ENCODE measurements around the gene ACIN1. TPM values are rescaled to one million over a fixed set of nuclear protein-coding genes. Genes with fewer than 3 reads are reported as not detected.

ACIN1 gene, protein sequence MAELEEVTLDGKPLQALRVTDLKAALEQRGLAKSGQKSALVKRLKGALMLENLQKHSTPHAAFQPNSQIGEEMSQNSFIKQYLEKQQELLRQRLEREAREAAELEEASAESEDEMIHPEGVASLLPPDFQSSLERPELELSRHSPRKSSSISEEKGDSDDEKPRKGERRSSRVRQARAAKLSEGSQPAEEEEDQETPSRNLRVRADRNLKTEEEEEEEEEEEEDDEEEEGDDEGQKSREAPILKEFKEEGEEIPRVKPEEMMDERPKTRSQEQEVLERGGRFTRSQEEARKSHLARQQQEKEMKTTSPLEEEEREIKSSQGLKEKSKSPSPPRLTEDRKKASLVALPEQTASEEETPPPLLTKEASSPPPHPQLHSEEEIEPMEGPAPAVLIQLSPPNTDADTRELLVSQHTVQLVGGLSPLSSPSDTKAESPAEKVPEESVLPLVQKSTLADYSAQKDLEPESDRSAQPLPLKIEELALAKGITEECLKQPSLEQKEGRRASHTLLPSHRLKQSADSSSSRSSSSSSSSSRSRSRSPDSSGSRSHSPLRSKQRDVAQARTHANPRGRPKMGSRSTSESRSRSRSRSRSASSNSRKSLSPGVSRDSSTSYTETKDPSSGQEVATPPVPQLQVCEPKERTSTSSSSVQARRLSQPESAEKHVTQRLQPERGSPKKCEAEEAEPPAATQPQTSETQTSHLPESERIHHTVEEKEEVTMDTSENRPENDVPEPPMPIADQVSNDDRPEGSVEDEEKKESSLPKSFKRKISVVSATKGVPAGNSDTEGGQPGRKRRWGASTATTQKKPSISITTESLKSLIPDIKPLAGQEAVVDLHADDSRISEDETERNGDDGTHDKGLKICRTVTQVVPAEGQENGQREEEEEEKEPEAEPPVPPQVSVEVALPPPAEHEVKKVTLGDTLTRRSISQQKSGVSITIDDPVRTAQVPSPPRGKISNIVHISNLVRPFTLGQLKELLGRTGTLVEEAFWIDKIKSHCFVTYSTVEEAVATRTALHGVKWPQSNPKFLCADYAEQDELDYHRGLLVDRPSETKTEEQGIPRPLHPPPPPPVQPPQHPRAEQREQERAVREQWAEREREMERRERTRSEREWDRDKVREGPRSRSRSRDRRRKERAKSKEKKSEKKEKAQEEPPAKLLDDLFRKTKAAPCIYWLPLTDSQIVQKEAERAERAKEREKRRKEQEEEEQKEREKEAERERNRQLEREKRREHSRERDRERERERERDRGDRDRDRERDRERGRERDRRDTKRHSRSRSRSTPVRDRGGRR
- polyA plus RNA-seq: 3.0 and 5.2 TPM in 2 replicates

DNA sequence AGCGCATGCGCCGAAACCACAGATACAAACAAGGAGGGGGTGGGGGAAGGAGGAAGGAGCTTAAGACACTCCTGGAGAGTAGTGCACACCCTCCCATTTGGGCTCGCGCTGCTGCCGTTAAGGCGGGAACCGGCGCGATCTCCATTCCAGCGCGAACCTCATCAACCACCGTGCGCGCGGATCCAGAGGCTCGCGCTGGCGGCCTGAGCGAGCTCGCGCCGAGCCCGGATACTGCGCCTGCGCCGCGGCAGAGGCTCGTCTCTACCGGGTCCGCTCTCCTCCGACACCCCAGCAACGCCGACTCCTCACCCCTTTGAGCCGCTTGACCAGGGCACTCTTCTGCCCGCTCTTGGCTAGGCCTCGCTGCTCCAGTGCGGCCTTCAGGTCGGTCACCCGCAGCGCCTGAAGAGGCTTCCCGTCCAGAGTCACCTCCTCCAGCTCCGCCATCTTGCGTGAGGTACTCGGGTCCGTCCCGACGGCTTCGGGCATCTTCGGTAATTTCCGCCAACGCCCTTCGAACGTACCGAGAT is at the start of gene ACIN1:
Gene ACIN1 (minus strand): TSS at position 471 of the 530 bp plus-strand sequence. CDS start 24 bp downstream, at position 447.

DNA sequence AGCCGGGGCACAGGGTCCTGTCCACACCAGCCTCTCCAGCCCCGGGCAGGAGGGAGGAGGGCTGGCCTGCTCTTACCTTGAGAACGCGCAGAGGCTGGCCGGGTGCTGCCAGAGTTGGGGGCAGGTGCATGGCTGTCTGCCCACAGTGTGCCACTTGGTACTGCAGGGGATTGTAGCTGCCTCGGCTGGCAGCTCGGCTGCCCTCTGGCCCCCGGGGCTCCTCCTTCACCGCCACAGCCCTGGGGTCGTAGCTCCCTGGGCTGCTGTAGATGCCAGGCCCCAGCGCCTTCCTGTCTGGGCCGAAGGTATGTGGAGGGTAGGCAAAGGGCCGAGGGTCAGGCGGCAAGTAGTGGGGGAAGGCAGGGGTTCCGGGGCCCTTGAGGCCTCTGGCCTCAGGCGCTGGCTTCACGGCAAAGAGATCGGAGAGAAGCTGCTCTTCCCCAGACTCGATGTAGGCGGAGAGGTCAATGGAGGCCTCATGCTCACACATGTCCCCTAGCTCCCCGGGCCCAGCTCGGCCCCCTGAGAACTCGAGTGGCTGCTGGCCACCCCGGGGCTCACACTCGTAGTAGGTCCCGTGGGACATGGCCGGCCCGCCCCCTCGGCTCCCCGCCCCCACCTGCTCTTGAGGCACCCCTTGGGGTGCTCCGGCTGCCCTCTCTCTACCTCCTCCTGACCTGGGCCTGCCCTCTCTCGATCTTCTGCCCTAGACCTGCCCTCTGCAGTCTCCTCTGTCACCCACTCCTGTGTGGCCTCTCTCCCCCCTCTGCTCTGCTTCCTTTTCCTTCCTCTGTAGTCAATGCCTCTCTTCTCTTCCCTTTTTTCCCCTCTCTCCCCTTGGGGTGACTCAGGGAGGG is 23.8 kb upstream of the ACIN1 start, which contains the start of gene CEBPE:
Gene CEBPE (minus strand): TSS at position 750 of the 857 bp plus-strand sequence. CDS start 164 bp downstream, at position 586.

DNA sequence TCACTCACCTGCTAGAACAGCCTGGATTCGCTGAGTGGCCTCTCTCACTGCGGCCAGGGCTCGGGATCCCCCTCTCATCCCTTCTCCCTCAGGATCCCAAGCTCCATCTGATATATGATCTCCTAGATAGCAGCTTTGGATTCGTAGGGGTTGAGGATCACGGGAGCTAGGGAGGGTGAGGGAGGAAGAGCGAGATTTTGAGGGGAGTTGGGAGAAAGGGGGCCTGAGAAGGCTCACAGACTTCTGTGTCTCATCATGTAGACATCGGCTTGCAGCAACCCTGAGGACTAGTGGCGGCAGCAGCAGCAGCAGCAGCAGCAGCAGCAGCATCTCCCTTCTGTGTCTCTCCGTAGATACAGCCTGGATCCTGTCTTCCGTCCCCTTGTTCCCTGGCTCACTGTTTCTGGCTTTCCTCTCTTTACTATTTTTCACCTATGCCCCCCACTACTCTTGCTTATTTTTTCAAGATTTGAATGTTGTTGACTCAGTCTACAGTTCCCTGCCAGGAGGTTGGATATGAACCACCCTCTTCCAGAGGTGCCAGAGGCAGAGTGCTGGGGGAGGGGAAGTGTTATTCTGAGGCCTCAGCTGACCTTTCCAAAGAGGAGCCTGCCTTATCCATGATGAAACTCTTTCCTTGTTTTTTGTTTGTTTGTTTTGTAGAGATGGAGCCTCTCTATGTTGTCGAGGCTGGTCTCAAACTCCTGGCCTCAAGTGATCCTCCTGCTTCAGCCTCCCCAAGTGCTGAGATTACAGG is 9.8 kb upstream of the ACIN1 start, which contains the start of gene CIROP:
Gene CIROP (minus strand): TSS at position 399 of the 757 bp plus-strand sequence. CDS start 69 bp downstream, at position 330.

DNA sequence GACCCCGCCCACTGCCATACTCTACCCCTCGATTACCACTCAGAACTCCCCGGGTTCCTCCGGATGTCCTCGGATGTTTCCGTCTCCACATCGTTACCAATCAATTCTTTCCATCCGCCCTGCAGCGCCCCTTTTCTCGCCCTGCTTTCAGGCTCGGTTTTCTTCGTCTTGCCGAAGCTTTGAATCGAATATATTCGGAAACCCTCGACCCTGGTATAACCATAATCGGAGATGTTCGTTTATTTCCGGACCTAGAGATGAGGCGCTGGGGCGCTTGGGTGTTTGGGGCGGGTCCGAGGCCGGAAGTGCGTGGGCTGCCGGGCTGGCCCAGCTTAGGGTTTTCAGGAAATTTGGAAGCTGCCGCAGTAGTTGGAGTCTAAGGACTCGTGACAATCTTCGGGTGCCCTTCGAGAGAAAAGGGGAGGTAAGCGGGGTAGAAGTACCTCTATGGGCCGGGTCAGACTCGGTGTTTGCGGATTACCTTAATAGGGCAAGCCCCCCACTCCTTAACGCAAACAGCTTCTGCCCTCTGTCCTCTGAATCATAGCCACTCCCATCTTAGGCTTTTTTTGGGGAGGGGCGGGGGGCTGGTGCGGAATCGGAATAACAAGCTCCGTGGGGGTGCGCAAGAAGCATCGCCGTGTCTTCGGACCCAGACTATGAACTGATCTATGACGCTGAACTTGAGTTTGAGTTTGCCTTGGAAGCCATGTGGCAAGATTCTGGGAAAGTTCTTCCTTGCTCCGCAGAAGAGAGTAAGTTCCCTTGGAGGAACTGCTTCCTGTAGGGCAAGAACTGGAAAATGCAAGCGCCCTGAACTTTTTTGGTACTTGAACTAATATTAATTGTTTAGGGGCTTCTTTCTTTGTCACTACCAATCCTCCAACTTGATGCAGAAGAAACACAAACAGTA is 516 bp upstream of the ACIN1 start, which contains the start of gene C14orf119:
Gene C14orf119 (plus strand): TSS at position 310 of the 913 bp plus-strand sequence. CDS start 2,154 bp downstream, outside the sequence.

DNA sequence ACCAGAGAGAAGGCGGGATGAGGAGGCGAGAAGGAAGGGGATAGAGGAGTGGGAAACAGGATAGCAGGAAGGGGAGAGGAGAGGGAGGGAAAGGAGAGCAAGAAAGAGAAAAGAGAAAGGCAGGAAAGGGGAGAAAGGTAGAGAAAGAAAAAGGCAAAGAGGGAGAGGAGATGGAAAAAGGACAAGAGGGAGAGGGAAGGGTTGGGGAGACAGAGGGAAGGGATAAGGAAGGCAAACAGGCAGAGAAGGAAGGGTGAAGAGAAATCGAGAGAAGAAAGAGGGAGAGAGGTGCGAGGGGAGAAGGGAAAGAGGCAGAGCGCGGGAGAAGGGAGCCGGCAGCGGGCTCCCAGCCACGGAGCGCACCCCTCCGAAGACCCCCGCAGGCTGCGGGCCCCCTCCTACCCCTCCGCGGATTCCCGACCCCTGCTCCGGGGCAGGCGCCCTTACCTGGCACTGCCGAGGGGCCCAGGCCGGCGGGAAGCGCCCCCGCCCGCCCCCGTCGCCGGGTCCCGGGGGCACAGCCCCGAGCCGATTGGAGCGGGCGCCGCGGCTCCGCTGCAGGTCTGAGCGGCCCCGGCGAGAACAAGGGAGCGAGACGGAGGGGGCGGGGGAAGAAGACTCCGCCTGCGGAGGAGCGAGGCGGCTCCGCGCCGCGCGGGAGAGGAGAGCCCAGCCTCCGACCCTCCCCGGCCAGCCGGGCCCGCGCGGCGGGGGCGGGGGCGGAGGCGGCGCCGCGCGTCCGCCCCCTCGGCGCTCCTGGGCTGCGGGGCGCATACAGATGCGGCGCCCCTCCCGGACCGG is 37.8 kb downstream of the ACIN1 start, which contains the start of gene CDH24:
Gene CDH24 (minus strand): TSS at position 565 of the 801 bp plus-strand sequence. CDS start 1,787 bp downstream, outside the sequence.

DNA sequence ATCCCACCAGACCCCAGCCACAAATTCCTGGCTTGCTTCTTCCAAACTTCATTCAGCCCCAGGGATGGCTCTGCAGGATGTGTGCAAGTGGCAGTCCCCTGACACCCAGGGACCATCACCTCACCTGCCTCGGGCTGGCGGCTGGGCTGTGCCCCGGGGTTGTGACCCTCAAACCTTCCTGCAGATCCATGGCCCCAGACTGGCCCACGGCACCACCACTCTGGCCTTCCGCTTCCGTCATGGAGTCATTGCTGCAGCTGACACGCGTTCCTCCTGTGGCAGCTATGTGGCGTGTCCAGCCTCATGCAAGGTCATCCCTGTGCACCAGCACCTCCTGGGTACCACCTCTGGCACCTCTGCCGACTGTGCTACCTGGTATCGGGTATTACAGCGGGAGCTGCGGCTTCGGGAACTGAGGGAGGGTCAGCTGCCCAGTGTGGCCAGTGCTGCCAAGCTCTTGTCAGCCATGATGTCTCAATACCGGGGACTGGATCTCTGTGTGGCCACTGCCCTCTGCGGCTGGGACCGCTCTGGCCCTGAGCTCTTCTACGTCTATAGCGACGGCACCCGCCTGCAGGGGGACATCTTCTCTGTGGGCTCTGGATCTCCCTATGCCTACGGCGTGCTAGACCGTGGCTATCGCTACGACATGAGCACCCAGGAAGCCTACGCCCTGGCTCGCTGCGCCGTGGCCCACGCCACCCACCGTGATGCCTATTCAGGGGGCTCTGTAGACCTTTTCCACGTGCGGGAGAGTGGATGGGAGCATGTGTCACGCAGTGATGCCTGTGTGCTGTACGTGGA is 52.6 kb downstream of the ACIN1 start, which contains the start of gene PSMB11:
Gene PSMB11 (plus strand): TSS at position 51 of the 804 bp plus-strand sequence. CDS start 14 bp downstream, at position 65.

DNA sequence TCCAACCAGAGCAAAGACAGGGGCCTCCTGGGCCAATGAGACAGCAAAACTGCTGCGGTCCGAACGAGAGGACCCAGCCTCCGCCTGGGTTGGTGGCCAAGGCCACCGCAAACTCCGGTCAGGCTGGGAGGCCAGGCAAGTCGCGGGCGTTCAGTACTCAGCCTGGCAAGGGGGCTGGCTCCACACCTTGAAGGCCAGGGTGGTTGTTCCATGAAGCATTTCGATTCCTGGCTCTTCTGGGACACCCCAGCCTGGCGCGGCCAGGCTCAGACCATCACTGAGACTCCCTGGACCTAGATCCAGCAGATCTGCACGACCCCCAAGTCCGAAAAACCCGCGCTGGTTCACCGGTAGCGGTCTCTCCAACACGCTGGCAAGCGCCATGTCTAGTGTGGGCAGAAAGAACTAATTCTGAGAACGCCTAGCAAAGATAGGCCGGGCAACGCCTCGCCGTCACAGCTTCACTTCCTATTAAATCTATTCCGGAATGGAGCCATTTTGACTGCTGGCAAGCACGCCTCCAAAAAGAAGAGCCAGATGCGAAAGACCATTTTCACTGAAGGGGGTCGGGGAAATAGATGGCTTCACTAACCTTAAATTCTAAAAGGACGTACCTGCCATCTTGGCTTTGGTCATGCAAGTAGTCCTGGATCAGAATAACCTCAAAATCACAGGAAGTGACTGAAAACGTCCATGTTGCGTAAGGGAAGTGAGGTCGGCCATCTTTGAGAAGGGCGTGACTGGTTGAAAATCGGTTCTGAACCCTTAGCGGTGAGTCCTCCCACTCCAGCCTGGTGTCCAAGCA is 60.2 kb downstream of the ACIN1 start, which contains the start of gene PSMB5:
Gene PSMB5 (minus strand): TSS at position 403 of the 805 bp plus-strand sequence. CDS start 19 bp downstream, at position 384.

DNA sequence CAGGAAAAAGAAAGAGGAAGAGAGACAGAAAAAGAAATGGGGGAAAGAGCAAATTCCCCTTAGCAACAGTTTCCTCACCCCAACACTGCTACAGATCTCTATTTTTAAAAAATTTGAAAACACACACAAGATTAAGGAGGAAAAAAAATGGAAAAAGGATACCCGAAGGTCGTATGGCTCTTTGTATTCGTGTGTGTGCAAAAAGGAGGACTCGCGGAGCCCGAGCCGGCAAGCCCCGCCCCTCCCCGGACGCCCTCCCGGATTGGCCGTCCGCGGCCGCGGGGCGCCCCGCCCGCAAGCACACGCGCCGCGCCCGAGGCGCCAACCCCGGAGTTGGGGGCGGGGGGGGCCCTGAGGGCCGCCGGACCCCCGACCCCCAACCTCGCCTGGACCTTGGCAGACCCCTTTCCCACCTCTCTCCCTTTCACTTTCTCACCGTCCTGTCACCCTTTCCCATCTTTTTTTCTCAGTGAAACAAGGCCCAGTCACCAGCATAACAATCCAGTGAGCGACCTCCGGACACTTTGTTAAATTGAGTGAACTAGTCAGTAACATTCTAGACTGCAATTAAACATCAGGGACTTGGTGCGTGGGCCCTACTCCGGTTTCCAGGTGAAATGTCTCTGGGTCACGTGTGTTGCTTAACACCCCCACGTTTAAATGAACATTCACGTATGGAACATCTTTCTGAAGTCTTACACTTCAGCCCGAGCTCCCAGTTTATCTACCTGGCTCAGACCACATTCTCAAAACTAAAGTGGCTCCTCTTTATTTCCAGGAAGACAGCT is 84.8 kb downstream of the ACIN1 start, which contains the start of gene C14orf93:
Gene C14orf93 (minus strand): TSS at position 205 of the 788 bp plus-strand sequence. CDS start 11,120 bp downstream, outside the sequence.

Other genes starting within 250 kb of the ACIN1 start
- gene LRP10, start 223.4 kb downstream of the ACIN1 start, polyA plus RNA-seq: 0.47 and 1.4 TPM in 2 replicates
- gene REM2, start 211.9 kb downstream of the ACIN1 start, polyA plus RNA-seq: not detected in 2 replicates
- 27.9 and 36.6 TPM in 2 replicates for gene RBM23, start 176.0 kb downstream of the ACIN1 start, polyA plus RNA-seq
- gene PRMT5, start 165.8 kb downstream of the ACIN1 start, polyA plus RNA-seq: 26.1 and 29.9 TPM in 2 replicates
- gene HAUS4, start 138.0 kb downstream of the ACIN1 start, polyA plus RNA-seq: 2.6 and 4.0 TPM in 2 replicates
- gene AJUBA, start 112.6 kb downstream of the ACIN1 start, polyA plus RNA-seq: 4.1 and 8.8 TPM in 2 replicates
- 1.1 and 1.4 TPM in 2 replicates for gene C14orf93, start 85.0 kb downstream of the ACIN1 start, polyA plus RNA-seq
- 475 and 624 TPM in 2 replicates for gene PSMB5, start 60.2 kb downstream of the ACIN1 start, polyA plus RNA-seq
- gene PSMB11, start 52.9 kb downstream of the ACIN1 start, polyA plus RNA-seq: not detected in 2 replicates
- 0.20 TPM in 1 of 2 replicates, not detected in the other for gene CDH24, start 37.6 kb downstream of the ACIN1 start, polyA plus RNA-seq
- 97.6 and 158 TPM in 2 replicates for gene C14orf119, start 369 bp upstream of the ACIN1 start, polyA plus RNA-seq
- not detected in 2 replicates for gene CIROP, start 9.9 kb upstream of the ACIN1 start, polyA plus RNA-seq
- not detected in 2 replicates for gene CEBPE, start 24.1 kb upstream of the ACIN1 start, polyA plus RNA-seq
- gene SLC7A8, start 88.5 kb upstream of the ACIN1 start, polyA plus RNA-seq: 22.0 and 27.0 TPM in 2 replicates
- not detected in 2 replicates for gene RNF212B, start 142.8 kb upstream of the ACIN1 start, polyA plus RNA-seq
- gene HOMEZ, start 191.0 kb upstream of the ACIN1 start, polyA plus RNA-seq: 1.2 and 5.5 TPM in 2 replicates
- 37.3 and 59.4 TPM in 2 replicates for gene PPP1R3E, start 207.7 kb upstream of the ACIN1 start, polyA plus RNA-seq
- 10.8 and 11.4 TPM in 2 replicates for gene BCL2L2, start 211.7 kb upstream of the ACIN1 start, polyA plus RNA-seq
- 52.3 and 57.9 TPM in 2 replicates for gene PABPN1, start 226.3 kb upstream of the ACIN1 start, polyA plus RNA-seq

Data from Purkinje cell (primary cell).